ENCODE results near the gene CDH4. TPM values are rescaled to one million over a fixed set of nuclear protein-coding genes. Genes with fewer than 3 reads are reported as not detected.

CDH4 gene
- total and polyA plus RNA-seq, 2 of the 13 experiments (the other 11 are each of a cell fraction or from before 2014, with no cell fraction given): not detected

DNA sequence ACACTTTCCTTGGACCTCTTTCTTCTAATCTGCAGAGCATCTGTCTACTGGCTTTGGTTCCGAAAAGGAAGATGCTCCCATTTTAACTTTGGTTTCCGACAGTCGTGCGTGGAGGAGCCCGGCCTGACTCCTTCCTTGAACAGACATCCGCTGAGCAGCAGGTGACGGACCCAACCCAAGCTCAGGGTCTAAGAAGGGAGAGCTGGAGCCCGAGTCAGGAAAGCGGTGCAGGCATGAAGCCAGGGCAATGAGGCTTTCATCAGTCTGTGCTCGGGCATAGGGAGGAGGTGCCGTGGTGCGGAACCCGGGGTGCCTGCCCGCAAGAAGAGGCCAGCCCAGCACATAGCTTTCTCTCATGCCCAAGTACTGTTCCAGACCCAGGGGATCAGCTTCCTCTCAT lies 109.4 kb downstream of the CDH4 start (continued):
- TF ChIP-seq, protein P1, sequence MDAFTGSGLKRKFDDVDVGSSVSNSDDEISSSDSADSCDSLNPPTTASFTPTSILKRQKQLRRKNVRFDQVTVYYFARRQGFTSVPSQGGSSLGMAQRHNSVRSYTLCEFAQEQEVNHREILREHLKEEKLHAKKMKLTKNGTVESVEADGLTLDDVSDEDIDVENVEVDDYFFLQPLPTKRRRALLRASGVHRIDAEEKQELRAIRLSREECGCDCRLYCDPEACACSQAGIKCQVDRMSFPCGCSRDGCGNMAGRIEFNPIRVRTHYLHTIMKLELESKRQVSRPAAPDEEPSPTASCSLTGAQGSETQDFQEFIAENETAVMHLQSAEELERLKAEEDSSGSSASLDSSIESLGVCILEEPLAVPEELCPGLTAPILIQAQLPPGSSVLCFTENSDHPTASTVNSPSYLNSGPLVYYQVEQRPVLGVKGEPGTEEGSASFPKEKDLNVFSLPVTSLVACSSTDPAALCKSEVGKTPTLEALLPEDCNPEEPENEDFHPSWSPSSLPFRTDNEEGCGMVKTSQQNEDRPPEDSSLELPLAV (CRISPR knock-in tag; conservative IDR thresholded peaks at IDR 0.05; ENCODE audit: low read depth): no peak
- TF ChIP-seq ZFP82 (CRISPR knock-in tag; IDR thresholded peaks at IDR 0.05; ENCODE audit: borderline replicate concordance) (no peak), ZNF747 (CRISPR knock-in tag; IDR thresholded peaks at IDR 0.05; ENCODE audit: borderline replicate concordance) (no peak), ZMYM2 (CRISPR knock-in tag; IDR thresholded peaks at IDR 0.05) (no peak), NCOR1 (IDR thresholded peaks at IDR 0.05; ENCODE audit: borderline replicate concordance, low read length) (no peak), ZKSCAN8 (CRISPR knock-in tag; IDR thresholded peaks at IDR 0.05; ENCODE audit: borderline replicate concordance) (no peak), XBP1 (CRISPR knock-in tag; IDR thresholded peaks at IDR 0.05) (no peak), ZNF317 (CRISPR knock-in tag; IDR thresholded peaks at IDR 0.05) (no peak)
- TF ChIP-seq, protein P2, sequence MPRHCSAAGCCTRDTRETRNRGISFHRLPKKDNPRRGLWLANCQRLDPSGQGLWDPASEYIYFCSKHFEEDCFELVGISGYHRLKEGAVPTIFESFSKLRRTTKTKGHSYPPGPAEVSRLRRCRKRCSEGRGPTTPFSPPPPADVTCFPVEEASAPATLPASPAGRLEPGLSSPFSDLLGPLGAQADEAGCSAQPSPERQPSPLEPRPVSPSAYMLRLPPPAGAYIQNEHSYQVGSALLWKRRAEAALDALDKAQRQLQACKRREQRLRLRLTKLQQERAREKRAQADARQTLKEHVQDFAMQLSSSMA (CRISPR knock-in tag; IDR thresholded peaks at IDR 0.05): no peak

DNA sequence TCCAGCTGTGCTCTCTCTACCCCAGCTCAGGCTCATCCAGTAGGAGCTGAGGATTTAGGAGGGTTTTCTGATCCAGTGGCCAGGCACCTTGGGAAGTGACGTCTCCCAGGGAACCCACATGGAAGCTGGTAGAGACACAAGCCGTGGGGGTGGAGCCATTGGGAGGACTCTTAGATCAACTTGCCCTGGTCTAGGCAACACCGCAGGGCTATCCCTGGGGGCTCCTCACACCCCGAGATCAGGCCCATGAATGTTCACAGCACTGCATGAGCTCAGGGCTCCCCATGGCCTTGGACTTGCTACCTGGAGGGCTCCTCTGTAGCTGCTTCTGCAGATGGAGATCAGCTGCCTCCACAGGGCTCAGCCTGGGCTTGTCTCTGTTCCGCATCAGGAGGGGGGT lies 112.1 kb downstream of the CDH4 start:
- CTCF ChIA-PET (ENCODE audit: low intra/inter-chr PET ratio, low total read pairs): no interaction called here
- TF ChIP-seq NONO (IDR thresholded peaks at IDR 0.05) (no peak), NONO (CRISPR knock-in tag; conservative IDR thresholded peaks at IDR 0.05) (no peak), ZNF501 (CRISPR knock-in tag; IDR thresholded peaks at IDR 0.05) (no peak)
- TF ChIP-seq, protein P3, sequence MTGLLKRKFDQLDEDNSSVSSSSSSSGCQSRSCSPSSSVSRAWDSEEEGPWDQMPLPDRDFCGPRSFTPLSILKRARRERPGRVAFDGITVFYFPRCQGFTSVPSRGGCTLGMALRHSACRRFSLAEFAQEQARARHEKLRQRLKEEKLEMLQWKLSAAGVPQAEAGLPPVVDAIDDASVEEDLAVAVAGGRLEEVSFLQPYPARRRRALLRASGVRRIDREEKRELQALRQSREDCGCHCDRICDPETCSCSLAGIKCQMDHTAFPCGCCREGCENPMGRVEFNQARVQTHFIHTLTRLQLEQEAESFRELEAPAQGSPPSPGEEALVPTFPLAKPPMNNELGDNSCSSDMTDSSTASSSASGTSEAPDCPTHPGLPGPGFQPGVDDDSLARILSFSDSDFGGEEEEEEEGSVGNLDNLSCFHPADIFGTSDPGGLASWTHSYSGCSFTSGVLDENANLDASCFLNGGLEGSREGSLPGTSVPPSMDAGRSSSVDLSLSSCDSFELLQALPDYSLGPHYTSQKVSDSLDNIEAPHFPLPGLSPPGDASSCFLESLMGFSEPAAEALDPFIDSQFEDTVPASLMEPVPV (CRISPR knock-in tag; IDR thresholded peaks at IDR 0.05): no peak
- TF ChIP-seq, protein P4, sequence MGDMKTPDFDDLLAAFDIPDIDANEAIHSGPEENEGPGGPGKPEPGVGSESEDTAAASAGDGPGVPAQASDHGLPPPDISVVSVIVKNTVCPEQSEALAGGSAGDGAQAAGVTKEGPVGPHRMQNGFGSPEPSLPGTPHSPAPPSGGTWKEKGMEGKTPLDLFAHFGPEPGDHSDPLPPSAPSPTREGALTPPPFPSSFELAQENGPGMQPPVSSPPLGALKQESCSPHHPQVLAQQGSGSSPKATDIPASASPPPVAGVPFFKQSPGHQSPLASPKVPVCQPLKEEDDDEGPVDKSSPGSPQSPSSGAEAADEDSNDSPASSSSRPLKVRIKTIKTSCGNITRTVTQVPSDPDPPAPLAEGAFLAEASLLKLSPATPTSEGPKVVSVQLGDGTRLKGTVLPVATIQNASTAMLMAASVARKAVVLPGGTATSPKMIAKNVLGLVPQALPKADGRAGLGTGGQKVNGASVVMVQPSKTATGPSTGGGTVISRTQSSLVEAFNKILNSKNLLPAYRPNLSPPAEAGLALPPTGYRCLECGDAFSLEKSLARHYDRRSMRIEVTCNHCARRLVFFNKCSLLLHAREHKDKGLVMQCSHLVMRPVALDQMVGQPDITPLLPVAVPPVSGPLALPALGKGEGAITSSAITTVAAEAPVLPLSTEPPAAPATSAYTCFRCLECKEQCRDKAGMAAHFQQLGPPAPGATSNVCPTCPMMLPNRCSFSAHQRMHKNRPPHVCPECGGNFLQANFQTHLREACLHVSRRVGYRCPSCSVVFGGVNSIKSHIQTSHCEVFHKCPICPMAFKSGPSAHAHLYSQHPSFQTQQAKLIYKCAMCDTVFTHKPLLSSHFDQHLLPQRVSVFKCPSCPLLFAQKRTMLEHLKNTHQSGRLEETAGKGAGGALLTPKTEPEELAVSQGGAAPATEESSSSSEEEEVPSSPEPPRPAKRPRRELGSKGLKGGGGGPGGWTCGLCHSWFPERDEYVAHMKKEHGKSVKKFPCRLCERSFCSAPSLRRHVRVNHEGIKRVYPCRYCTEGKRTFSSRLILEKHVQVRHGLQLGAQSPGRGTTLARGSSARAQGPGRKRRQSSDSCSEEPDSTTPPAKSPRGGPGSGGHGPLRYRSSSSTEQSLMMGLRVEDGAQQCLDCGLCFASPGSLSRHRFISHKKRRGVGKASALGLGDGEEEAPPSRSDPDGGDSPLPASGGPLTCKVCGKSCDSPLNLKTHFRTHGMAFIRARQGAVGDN (CRISPR knock-in tag; IDR thresholded peaks at IDR 0.05): no peak
- TF ChIP-seq, protein P5, sequence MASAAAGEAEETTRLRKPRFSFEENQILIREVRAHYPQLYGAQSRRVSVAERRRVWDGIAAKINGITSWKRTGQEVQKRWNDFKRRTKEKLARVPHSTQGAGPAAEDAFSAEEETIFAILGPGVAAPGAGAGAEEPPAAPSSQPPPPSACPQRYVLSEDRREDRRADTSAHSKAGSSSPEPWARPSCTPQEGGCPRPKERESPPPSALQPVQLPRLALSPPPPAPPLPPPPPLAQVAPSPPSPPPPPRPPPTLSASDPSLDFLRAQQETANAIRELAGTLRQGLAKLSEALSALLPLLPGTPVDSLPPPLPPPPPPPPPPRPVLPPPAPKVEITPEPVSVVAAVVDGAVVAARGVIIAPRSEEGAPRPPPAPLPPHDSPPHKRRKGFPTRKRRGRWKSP (CRISPR knock-in tag; IDR thresholded peaks at IDR 0.05): no peak

More for the DNA sequence above, 112.1 kb downstream of the CDH4 start:
- FAIRE-seq (no peak), ATAC-seq (no peak), DNase-seq (ENCODE audit: low spot score) (no peak)
- Histone ChIP-seq H3K9me3 (ENCODE audit: low read length) (no peaks in the 10 kb centered on the region), H3K4me2 (ENCODE audit: low read depth, low read length) (no peak overlapping the region), H3K27me3 (ENCODE audit: control insufficient read depth in 1 of 2, insufficient read depth in 2 of 2, low read length in 2 of 2) (peaks cover 19 to 55% of the 10 kb centered on the region in 2 experiments; a peak in 3 of 5 replicates), H3K4me1 (ENCODE audit: insufficient read depth, low read length) (no peaks in the 10 kb centered on the region), H2AFZ (ENCODE audit: low read length) (no peak overlapping the region), H3K27ac (ENCODE audit: extremely low read length, insufficient read depth, low read length) (no peak overlapping the region), H3K36me3 (replicated peaks in 1 of 2; ENCODE audit: control insufficient read depth in 1 of 2, insufficient read depth in 2 of 2, low read length in 2 of 2) (no peaks in the 10 kb centered on the region), H3K4me3 (replicated peaks in 1 of 3; ENCODE audit: insufficient read depth in 1 of 3, low read depth in 2 of 3, low read length in 3 of 3) (no peak overlapping the region), H4K20me1 (ENCODE audit: insufficient read depth, low read length) (no peaks in the 10 kb centered on the region), H3K9ac (ENCODE audit: insufficient read depth, low read depth, low read length) (no peak overlapping the region), H3K79me2 (ENCODE audit: insufficient read depth, low read length) (no peaks in the 10 kb centered on the region)
- 9% methylated on average over 4 of the region's 5 CpGs for WGBS (ENCODE audit: low lambda C conversion rate)
- BruUV-seq (replicated peaks): no TSS peak
- intact Hi-C loops (cut with micrococcal nuclease; ENCODE audit: unreplicated experiment): no loop called here
- POLR2A ChIA-PET: no interaction called here
- in situ Hi-C loops (cut with HindIII; ENCODE audit: extremely low pct_ligation_motif_present, low pct_unique_long_range_greater_than_20kb): no loop called here

Data from HepG2 (cell line).